CD4-positive, alpha-beta T cell treated with Interleukin-15 for 1 hour (primary cell): ENCODE measurements around the gene PSMA7.
A peak's percentile ranks its signal among the peaks of the same experiment; 100 is the strongest.
"Not testable (repeated sequence)": the region's sequence is repeated elsewhere in the genome, so short reads cannot be mapped to it uniquely, and the experiment has no call there.

ENCODE experiments used
- DNase-seq: peaks from one replicate; pipeline ENCODE4 v3.0.0-alpha.2; 2020

PSMA7 gene

GRCh38 chr20:62151835-62152364 is 8.7 kb upstream of the PSMA7 start:
- no peak for DNase-seq

DNA sequence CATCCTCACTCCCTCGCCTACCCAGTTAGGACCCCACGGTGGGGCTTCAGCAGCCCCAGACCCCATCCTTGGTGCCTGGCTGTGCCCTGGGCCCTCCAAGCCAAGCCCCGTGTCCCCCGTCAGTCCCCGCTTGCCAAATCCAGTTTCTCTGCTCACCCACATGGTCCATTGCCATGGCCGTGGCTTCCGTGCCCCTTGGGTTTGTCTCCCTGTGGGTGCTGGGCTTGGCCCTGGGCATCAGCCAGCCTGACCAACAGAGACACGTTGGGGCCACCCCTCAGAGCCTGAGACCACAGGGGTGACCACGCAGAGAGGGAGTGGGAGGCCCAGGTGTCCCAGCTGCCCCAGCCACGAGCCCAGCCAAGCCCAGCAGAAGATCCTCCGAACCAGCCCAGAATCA is 8.0 kb upstream of the PSMA7 start:
- no peak for DNase-seq

DNA sequence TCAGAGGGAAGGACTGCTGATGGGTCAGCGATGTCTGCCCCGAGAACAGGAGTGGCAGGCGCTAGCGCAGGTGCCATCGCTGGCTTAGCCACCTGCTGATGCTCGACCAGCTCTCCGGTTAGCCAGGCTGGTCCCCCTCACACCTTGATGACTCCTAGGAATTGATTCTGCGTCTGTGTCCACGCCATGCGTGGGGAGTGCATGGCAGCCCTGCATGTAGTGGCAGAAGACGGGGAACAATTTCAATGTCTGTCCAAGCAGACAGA is 7.0 kb upstream of the PSMA7 start:
- DNase-seq = no peak

GRCh38 chr20:62149532-62150309 is 6.5 kb upstream of the PSMA7 start:
- DNase-seq = no peak

GRCh38 chr20:62148908-62149314 is 5.7 kb upstream of the PSMA7 start:
- DNase-seq = no peak

DNA sequence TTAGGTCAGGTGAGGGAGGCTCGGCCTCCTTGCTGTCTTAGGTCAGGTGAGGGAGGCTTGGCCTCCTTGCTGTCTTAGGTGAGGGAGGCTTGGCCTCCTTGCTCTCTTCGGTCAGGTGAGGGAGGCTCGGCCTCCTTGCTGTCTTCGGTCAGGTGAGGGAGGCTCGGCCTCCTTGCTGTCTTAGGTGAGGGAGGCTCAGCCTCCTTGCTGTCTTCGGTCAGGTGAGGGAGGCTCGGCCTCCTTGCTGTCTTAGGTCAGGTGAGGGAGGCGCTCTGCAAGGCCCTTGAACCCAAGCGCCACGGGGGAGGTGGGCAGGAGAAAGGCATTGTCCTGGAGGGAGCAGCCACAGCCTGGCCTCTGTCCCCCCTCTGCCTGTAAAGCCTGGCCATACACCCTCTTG is 5.2 kb upstream of the PSMA7 start:
- not testable (repeated sequence) for DNase-seq

GRCh38 chr20:62147528-62147927 is 4.3 kb upstream of the PSMA7 start:
- DNase-seq = no peak

GRCh38 chr20:62147125-62147524 is 3.9 kb upstream of the PSMA7 start:
- DNase-seq = no peak

GRCh38 chr20:62146019-62146755 is 3.0 kb upstream of the PSMA7 start:
- no peak for DNase-seq

GRCh38 chr20:62145688-62146018 is 2.5 kb upstream of the PSMA7 start:
- DNase-seq = no peak

GRCh38 chr20:62143957-62144825 is 997 bp upstream of the PSMA7 start:
- peak; percentile 39 for DNase-seq

GRCh38 chr20:62142252-62143080 is 728 bp downstream of the PSMA7 start:
- DNase-seq = no peak

- no peak for DNase-seq
These were observed 1.6 kb downstream of the PSMA7 start for GRCh38 chr20:62141397-62142251.

- no peak for DNase-seq
These were observed 2.2 kb downstream of the PSMA7 start for GRCh38 chr20:62141043-62141396.

GRCh38 chr20:62139636-62140035 is 3.6 kb downstream of the PSMA7 start:
- DNase-seq = no peak

GRCh38 chr20:62138912-62139311 is 4.3 kb downstream of the PSMA7 start:
- no peak for DNase-seq

GRCh38 chr20:62138204-62138543 is 5.0 kb downstream of the PSMA7 start:
- no peak for DNase-seq

DNA sequence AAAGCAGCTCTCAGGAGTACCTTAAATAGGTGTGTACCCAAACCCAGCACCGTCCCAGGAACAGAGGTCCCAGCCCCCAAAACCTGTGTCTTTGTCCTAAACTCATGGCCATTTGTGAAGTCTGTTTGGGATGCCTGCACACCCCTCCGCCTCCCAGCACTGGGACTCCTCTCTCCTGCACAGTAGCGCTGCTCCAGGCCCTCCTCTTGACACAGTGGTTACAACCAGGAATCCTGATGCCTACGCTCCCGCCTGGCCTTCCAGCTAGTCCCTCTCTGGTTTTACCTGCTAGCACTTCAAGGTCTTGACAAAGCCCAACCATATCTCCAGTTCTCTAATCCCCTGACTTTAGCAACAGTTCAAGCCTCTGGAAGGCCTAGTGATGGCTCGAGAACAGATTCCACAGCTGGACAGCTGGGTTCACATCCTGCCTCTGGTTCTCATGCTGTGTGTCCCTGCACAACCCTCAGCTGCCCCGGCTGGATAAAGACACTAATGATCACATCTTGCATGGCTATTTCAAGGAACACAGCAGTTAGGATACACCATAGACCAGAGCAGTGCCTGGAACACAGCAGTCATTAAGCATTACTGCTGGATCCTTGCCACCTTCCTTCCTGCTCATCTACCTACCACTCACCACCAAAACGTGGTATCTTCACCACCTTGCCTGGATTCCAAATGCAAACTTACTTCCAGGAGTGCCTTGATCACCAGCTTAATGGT is 5.6 kb downstream of the PSMA7 start:
- no peak for DNase-seq

DNA sequence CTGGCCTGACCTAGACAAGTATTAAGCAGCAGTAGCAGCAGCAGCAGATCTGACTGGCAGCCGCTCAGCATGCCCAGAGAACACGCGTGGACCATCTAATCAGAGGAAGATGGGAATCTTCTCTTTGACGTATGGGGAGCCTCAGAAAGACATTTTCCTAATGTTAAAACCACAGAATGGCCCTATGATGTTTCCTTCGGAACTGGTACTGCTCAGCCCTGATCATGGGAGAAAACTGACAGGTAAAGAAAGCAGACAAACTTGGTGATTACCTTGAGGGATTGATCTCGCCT is 6.2 kb downstream of the PSMA7 start:
- DNase-seq = no peak

- DNase-seq = peak; percentile 75
These were observed 6.7 kb downstream of the PSMA7 start for GRCh38 chr20:62136283-62137091.
